T-helper 2 cell treated with Interferon-gamma antibody and Interleukin-4, amounts not matched to agents 5 μg/mL and 100 μg/mL, for 36 hours (primary cell): ENCODE measurements around the gene FPR1.
"Not testable (repeated sequence)": the region's sequence is repeated elsewhere in the genome, so short reads cannot be mapped to it uniquely, and the experiment has no call there.

Experiments used
- DNase-seq: peaks from one replicate; pipeline ENCODE4 v3.0.0; 2021; ENCODE audit warnings: low spot score
- H3K27ac Mint-ChIP-seq: one replicate; pipeline ENCODE4 v1.8.0; 2021; ENCODE audit warnings: mild to moderate bottlenecking, mixed read lengths
- H3K27me3 Mint-ChIP-seq: one replicate; pipeline ENCODE4 v1.8.0; 2021; ENCODE audit warnings: low read depth, mixed read lengths
- H3K36me3 Mint-ChIP-seq: one replicate; pipeline ENCODE4 v1.8.0; 2021; ENCODE audit warnings: low read depth, mixed read lengths
- H3K4me1 Mint-ChIP-seq: one replicate; pipeline ENCODE4 v1.8.0; 2021; ENCODE audit warnings: low read depth, mixed read lengths
- H3K4me3 Mint-ChIP-seq: one replicate; pipeline ENCODE4 v1.8.0; 2022; ENCODE audit warnings: mild to moderate bottlenecking, moderate library complexity, mixed read lengths
- H3K9me3 Mint-ChIP-seq: one replicate; pipeline ENCODE4 v1.8.0; 2021; ENCODE audit warnings: mixed read lengths

Gene FPR1

DNA sequence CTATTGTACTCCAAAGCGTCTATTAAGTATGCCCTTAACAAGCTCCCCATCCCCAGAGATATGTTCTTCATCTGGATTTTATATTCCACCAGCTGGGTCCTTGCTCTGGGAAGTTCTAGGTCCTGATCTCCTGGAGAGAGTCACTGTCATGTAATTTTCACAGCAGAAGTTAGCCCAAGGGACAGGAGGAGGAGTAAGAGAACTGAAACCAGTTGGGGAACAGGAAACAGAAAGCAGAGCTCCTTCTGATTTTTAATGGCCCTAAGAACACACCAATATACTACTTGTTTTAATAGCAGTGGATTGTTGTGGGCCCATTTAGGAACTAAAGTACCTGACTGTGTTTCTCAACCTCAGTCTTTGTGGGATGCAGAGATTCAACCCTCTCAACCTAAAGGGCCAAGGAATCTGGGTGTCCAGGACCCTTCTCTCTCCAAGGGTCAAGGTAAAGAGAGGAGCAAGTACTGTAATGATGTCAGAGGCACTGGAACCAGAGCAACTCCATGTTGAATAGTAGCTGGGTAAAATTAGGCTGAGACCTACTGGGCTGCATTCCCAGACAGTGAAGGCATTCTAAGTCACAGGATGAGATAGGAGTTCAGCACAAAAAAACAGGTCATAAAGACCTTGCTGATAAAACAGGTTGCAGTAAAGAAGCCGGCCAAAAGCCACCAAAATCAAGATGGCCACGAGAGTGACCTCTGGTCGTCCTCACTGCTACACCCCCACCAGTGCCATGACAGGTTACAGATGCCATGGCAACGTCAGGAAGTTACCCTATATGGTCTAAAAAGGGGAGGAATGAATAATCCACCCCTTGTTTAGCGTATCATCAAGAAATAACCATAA, 35.2 kb upstream of the FPR1 start:
- peaks cover 2% of the 10 kb centered on the region for H3K27me3 Mint-ChIP-seq
- H3K36me3 Mint-ChIP-seq = peaks cover 3% of the 10 kb centered on the region
- no peaks in the 10 kb centered on the region for H3K4me1 Mint-ChIP-seq
- no peak overlapping the region for H3K4me3 Mint-ChIP-seq
- DNase-seq = no peak
- H3K27ac Mint-ChIP-seq = no peak overlapping the region
- H3K9me3 Mint-ChIP-seq = peaks cover 29% of the 10 kb centered on the region

DNA sequence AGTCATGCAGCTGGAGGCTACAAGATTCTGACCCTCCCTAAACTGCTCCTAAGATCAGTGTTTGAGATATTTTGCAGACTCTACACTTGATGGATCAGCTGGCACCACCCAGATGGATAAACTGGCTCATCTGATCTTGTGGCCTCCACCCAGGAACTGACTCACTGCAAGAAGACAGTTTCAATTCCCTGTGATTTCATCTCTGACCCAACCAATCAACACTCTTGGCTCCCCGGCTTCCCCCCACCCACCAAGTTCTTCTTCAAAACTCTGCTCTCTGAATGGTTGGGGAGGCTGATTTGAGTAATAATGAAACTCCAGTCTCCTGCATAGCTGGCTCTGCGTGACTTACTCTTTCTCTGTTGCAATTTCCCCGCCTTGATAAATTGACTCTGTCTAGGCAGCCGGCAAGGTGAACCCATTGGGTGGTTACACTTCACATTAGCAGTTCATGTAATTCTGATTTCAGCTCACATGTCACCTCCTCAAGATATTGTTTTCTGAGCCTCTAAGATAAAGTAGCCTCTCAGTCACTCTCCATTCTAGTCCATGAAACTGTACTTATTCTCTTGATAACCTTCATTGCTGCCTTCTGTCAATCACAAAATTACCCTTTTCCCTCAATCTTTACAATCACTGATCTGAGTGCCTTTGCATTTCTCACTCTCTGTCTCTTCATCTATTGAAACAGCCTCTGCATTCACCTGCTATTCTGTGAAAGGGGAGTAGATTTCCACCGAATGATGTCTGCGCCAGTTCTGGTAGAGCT, 33.4 kb upstream of the FPR1 start:
- H3K4me3 Mint-ChIP-seq = no peak overlapping the region
- no peak overlapping the region for H3K27ac Mint-ChIP-seq
- peaks cover 3% of the 10 kb centered on the region for H3K36me3 Mint-ChIP-seq
- peaks cover 19% of the 10 kb centered on the region for H3K9me3 Mint-ChIP-seq
- H3K4me1 Mint-ChIP-seq = no peaks in the 10 kb centered on the region
- H3K27me3 Mint-ChIP-seq = peaks cover 3% of the 10 kb centered on the region
- DNase-seq = peak; percentile 61

- H3K4me1 Mint-ChIP-seq = no peaks in the 10 kb centered on the region
- H3K27me3 Mint-ChIP-seq = peaks cover 5% of the 10 kb centered on the region
Measured at GRCh38 chr19:51784109-51784785, 32.6 kb upstream of the FPR1 start.

GRCh38 chr19:51783372-51783771, 31.7 kb upstream of the FPR1 start:
- peaks cover 1% of the 10 kb centered on the region for H3K36me3 Mint-ChIP-seq

More at GRCh38 chr19:51784109-51784785, 32.6 kb upstream of the FPR1 start:
- DNase-seq = no peak
- H3K9me3 Mint-ChIP-seq = peaks cover 19% of the 10 kb centered on the region
- peaks cover 3% of the 10 kb centered on the region for H3K36me3 Mint-ChIP-seq
- no peak overlapping the region for H3K27ac Mint-ChIP-seq
- no peak overlapping the region for H3K4me3 Mint-ChIP-seq

GRCh38 chr19:51781999-51782398, 30.3 kb upstream of the FPR1 start:
- peaks cover 2% of the 10 kb centered on the region for H3K4me1 Mint-ChIP-seq
- no peak overlapping the region for H3K27ac Mint-ChIP-seq
- peaks cover 7% of the 10 kb centered on the region for H3K27me3 Mint-ChIP-seq
- H3K4me3 Mint-ChIP-seq = no peak overlapping the region
- H3K36me3 Mint-ChIP-seq = no peaks in the 10 kb centered on the region
- H3K9me3 Mint-ChIP-seq = peaks cover 2% of the 10 kb centered on the region
- no peak for DNase-seq

More at GRCh38 chr19:51783372-51783771, 31.7 kb upstream of the FPR1 start:
- Mint-ChIP-seq H3K9me3 (peaks cover 13% of the 10 kb centered on the region), H3K27ac (no peak overlapping the region), H3K4me1 (no peaks in the 10 kb centered on the region), H3K4me3 (no peak overlapping the region), H3K27me3 (peaks cover 5% of the 10 kb centered on the region)
- DNase-seq = no peak

DNA sequence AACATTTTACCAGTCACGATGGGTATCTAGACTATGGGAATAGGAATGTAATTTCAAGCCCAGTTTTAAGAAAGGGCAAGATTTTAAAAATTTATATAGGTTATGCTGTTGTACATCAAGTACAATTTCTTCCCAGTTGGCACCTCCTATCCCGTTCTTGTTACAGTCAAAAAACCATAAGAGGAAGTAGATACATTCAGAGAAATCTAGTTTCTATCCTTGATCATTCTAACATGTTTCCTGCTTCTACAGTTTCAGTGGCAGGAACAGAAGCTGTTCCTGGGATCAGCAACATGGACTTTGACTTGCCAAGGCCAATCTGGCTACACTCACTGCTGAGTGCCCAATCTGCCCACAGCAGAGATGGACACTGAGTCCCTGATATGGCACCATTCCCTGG, 28.6 kb upstream of the FPR1 start:
- Mint-ChIP-seq H3K4me3 (no peak overlapping the region), H3K9me3 (no peaks in the 10 kb centered on the region), H3K36me3 (no peaks in the 10 kb centered on the region), H3K4me1 (peaks cover 2% of the 10 kb centered on the region), H3K27ac (no peak overlapping the region), H3K27me3 (peaks cover 15% of the 10 kb centered on the region)
- no peak for DNase-seq

GRCh38 chr19:51779703-51780102, 28.0 kb upstream of the FPR1 start:
- Mint-ChIP-seq H3K27ac (no peak overlapping the region), H3K36me3 (no peaks in the 10 kb centered on the region), H3K9me3 (no peaks in the 10 kb centered on the region), H3K4me3 (no peak overlapping the region), H3K27me3 (peaks cover 17% of the 10 kb centered on the region), H3K4me1 (peaks cover 2% of the 10 kb centered on the region)
- no peak for DNase-seq

DNA sequence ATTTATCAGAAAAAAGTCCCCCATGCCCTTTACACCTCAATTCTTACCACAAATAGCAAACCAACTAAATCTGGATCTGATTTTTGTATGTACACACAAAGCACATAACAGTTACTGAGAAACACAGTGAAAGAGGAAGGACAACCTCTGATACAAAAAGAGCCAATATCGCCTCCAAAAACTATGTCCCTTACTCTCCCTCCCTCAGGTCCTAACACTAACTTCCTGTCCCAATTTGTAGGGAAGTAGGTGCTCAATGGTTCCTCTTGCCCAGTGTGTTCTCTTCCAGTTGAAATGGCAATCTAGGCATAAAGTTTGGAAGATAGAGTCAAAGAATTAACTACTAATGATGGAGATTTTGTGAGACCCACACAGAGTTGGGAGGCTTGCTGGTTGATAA, 27.5 kb upstream of the FPR1 start:
- Mint-ChIP-seq H3K4me3 (no peak overlapping the region), H3K4me1 (peaks cover 2% of the 10 kb centered on the region)
- no peak for DNase-seq

GRCh38 chr19:51777570-51778462, 26.1 kb upstream of the FPR1 start:
- Mint-ChIP-seq H3K4me1 (peaks cover 2% of the 10 kb centered on the region), H3K27me3 (peaks cover 17% of the 10 kb centered on the region), H3K27ac (no peak overlapping the region), H3K4me3 (no peak overlapping the region), H3K9me3 (peaks cover 7% of the 10 kb centered on the region), H3K36me3 (no peaks in the 10 kb centered on the region)
- peak; percentile 30 for DNase-seq

More for the DNA sequence above, 27.5 kb upstream of the FPR1 start:
- Mint-ChIP-seq H3K9me3 (no peaks in the 10 kb centered on the region), H3K27ac (no peak overlapping the region), H3K36me3 (no peaks in the 10 kb centered on the region), H3K27me3 (peaks cover 17% of the 10 kb centered on the region)

- not testable (repeated sequence) for H3K4me1 Mint-ChIP-seq, H3K4me3 Mint-ChIP-seq, DNase-seq, H3K27ac Mint-ChIP-seq, H3K36me3 Mint-ChIP-seq
- peaks cover 14% of the 10 kb centered on the region for H3K27me3 Mint-ChIP-seq
- H3K9me3 Mint-ChIP-seq = peaks cover 12% of the 10 kb centered on the region
Measured at GRCh38 chr19:51776561-51776960, 24.9 kb upstream of the FPR1 start.

DNA sequence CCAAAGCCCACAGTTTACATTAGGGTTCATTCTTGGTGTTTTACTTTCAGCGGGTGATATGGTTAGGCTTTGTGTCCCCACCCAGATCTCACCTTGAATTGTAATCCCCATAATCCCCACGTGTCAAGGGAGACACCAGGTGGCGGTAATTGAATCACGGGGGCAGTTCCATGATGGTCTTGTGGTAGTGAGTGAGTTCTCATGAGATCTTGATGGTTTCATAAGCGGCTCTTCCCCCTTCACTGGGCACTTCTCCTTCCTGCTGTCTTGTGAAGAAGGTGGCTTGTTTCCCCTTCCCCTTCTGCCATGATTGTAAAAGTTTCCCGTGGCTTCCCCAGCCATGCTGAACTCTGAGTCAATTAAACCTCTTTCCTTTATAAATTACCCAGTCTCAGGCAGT, 21.3 kb upstream of the FPR1 start:
- peaks cover 16% of the 10 kb centered on the region for H3K9me3 Mint-ChIP-seq
- peaks cover 10% of the 10 kb centered on the region for H3K27me3 Mint-ChIP-seq
- H3K4me1 Mint-ChIP-seq = peaks cover 2% of the 10 kb centered on the region
- no peak overlapping the region for H3K27ac Mint-ChIP-seq
- H3K36me3 Mint-ChIP-seq = no peaks in the 10 kb centered on the region
- DNase-seq = no peak
- no peak overlapping the region for H3K4me3 Mint-ChIP-seq

DNA sequence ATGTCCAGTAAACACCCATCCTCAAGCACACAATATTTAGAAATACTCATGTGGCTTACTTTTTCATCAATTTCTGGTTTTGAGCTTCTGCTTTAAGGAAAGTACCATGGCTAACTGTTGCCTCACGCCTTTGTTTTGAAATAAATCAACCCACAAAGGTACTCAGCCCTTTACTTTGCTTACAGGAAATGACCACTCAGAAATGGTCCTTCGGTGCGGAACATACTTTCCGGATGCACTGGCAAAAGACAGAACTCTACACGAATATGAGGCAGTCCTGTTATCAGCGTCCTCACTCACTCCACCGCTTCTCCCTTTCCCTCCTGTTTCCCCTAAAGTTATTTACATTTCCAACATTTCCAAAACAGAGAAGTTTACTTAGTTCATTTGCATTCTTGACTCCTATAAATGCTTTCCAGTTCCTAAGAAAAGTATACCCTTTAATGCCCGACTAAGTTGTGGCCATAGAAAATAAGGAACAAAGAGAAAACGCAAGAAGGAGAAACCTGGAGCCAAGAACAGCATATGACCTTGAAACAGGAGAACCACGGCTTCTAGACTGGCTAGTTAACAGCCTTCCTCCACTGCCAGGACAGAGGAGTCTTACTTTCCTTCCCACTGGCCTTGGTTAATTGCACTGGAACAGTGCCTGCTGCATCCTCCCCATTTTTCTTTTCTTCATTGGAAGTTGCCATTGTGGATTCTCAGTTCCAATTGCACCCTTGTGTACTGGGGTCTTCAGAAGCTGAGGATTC, 19.9 kb upstream of the FPR1 start:
- no peaks in the 10 kb centered on the region for H3K36me3 Mint-ChIP-seq
- H3K4me1 Mint-ChIP-seq = no peaks in the 10 kb centered on the region
- H3K27me3 Mint-ChIP-seq = peaks cover 7% of the 10 kb centered on the region
- peaks cover 16% of the 10 kb centered on the region for H3K9me3 Mint-ChIP-seq
- DNase-seq = no peak
- no peak overlapping the region for H3K27ac Mint-ChIP-seq
- no peak overlapping the region for H3K4me3 Mint-ChIP-seq

DNA sequence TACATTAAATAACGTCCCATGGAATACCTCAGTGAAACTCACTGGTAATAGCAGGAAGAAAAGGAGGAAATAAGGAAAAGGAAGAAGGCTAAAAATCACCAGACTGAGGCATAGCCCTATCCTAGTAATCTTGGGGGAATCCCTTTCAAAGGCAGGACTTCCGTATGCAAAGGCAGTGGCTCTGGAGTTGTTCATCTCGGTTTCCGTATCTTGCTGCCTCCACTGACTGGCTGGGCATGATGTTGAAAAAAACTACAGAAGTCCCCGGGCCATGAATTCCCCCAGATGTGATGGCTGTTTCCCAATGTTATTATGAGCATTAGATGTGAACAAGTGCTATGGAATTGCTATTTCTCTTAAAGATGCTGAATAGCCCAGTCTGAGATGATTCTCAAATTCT, 14.8 kb upstream of the FPR1 start:
- H3K27ac Mint-ChIP-seq = no peak overlapping the region
- no peak for DNase-seq
- no peaks in the 10 kb centered on the region for H3K36me3 Mint-ChIP-seq
- no peaks in the 10 kb centered on the region for H3K27me3 Mint-ChIP-seq
- H3K4me3 Mint-ChIP-seq = no peak overlapping the region
- peaks cover 2% of the 10 kb centered on the region for H3K4me1 Mint-ChIP-seq
- peaks cover 11% of the 10 kb centered on the region for H3K9me3 Mint-ChIP-seq
